Measurements from ENCODE around the gene RAPGEF4. TPM values are rescaled to one million over a fixed set of nuclear protein-coding genes. Genes with fewer than 3 reads are reported as not detected.

RAPGEF4 gene
- total RNA-seq, 1 experiment from 2014 or later: 0.59 TPM

GRCh38 chr2:172893111-172893510 is 157.5 kb downstream of the RAPGEF4 start (continued):
- TF ChIP-seq REST (IDR thresholded peaks at IDR 0.05; ENCODE audit: low read depth) (no peak), RAD21 (IDR thresholded peaks at IDR 0.05; ENCODE audit: low read depth) (no peak)

DNA sequence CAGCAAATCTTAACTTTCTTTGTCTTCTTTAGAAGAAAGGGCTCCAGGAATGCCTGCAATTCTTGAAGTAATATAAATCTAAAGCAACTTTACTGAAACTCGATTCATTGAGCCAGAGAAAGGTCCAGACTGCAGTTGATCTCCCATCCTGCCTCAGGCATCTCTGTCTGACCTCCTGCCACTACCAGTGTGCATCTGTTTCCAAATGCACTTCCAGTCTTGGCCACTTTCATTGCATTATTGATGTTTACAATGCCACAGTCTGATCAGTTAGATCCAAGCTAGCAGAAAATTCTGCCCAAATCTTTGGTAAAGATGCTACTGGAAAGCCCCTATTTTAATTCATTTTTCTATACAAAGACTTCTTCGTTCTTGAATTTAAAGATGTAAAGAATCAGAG is 158.0 kb downstream of the RAPGEF4 start:
- RAD21 ChIA-PET (ENCODE audit: low non-redundant PET in 1 of 2, low total read pairs in 2 of 2, uncharacterized antibody in 2 of 2, unreplicated experiment in 2 of 2): no interaction called here
- Histone ChIP-seq H2AFZ (ENCODE audit: low read depth, low read length, poor library complexity, severe bottlenecking) (no peak overlapping the region), H3K36me3 (ENCODE audit: control insufficient read depth in 1 of 2, insufficient read depth in 2 of 2, low read length in 2 of 2) (no peaks in the 10 kb centered on the region), H3K9me3 (ENCODE audit: control insufficient read depth in 1 of 2, insufficient read depth in 1 of 2, low read depth in 1 of 2, low read length in 2 of 2) (no peaks in the 10 kb centered on the region), H3K9me2 (ENCODE audit: insufficient read depth) (no peaks in the 10 kb centered on the region), H3K79me2 (ENCODE audit: insufficient read depth, low read length) (no peaks in the 10 kb centered on the region), H3K4me2 (ENCODE audit: low read length) (no peak overlapping the region), H3K27ac (ENCODE audit: low read depth, low read length) (no peak overlapping the region), H4K20me1 (ENCODE audit: insufficient read depth) (no peaks in the 10 kb centered on the region), H3K9ac (ENCODE audit: low read length) (no peak overlapping the region), H3K4me3 (replicated peaks in 1 of 2; ENCODE audit: low read depth in 1 of 2, low read length in 2 of 2) (no peak overlapping the region), H3K27me3 (ENCODE audit: insufficient read depth, low read length) (peaks cover 64% of the 10 kb centered on the region), H3K4me1 (ENCODE audit: control insufficient read depth in 1 of 2, insufficient read depth in 2 of 2, low read length in 2 of 2) (no peaks in the 10 kb centered on the region)
- DNase-seq (ENCODE audit: low read depth, low spot score) (no peak), ATAC-seq (no peak; the same call in 1 of the 2 replicates)
- POLR2A ChIA-PET: no interaction called here
- CTCF ChIA-PET: no interaction called here
- intact Hi-C loops (cut with micrococcal nuclease): no loop called here
- no peak for TF ChIP-seq EZH2 (IDR thresholded peaks at IDR 0.05)
- no peak for TF ChIP-seq ZBTB33 (IDR thresholded peaks at IDR 0.05; ENCODE audit: extremely low read depth, insufficient replicate concordance, low read length)
- TF ChIP-seq RAD21 (IDR thresholded peaks at IDR 0.05; ENCODE audit: low read depth): no peak
- TF ChIP-seq EGR1 (IDR thresholded peaks at IDR 0.05; ENCODE audit: low read depth): no peak
- no peak for TF ChIP-seq ELF1 (IDR thresholded peaks at IDR 0.05; ENCODE audit: borderline replicate concordance, low read depth)
- TF ChIP-seq TCF7L2 (IDR thresholded peaks at IDR 0.05; ENCODE audit: borderline replicate concordance, extremely low read depth, insufficient read depth, insufficient read length): no peak
- no peak for TF ChIP-seq EZH2phosphoT487 (IDR thresholded peaks at IDR 0.05; ENCODE audit: borderline replicate concordance)
- TF ChIP-seq ATF3 (IDR thresholded peaks at IDR 0.05): no peak
- no peak for TF ChIP-seq JUND (IDR thresholded peaks at IDR 0.05)
- no peak for TF ChIP-seq CEBPB (IDR thresholded peaks at IDR 0.05; ENCODE audit: low read depth)
- no TSS peak for BruUV-seq (replicated peaks)
